Transverse colon (tissue), 3 donors: ENCODE results near the gene TEKT2.

Experiments
- EP300 ChIP-seq: sonication (generic); formaldehyde crosslinking; IDR thresholded peaks from one replicate; pipeline ENCODE4 v1.6.1; 2017; ENCODE audit warnings: antibody characterized with exemption, low read depth
- TF ChIP-seq, protein P1 (sequence below), 5 experiments: fragments of 200-600 bp in 3 of 5; fragments of 450-650 bp in 2 of 5; sonication (generic) in 3 of 5; IDR thresholded peaks; 1 replicate in 2 of 5; 2 replicates in 3 of 5; pipeline ENCODE4 v1.5.1; 2016 to 2017; ENCODE audit warnings: antibody characterized with exemption in 5 of 5, inconsistent platforms in 3 of 5, mild to moderate bottlenecking in 2 of 5, moderate library complexity in 1 of 5

DNA sequence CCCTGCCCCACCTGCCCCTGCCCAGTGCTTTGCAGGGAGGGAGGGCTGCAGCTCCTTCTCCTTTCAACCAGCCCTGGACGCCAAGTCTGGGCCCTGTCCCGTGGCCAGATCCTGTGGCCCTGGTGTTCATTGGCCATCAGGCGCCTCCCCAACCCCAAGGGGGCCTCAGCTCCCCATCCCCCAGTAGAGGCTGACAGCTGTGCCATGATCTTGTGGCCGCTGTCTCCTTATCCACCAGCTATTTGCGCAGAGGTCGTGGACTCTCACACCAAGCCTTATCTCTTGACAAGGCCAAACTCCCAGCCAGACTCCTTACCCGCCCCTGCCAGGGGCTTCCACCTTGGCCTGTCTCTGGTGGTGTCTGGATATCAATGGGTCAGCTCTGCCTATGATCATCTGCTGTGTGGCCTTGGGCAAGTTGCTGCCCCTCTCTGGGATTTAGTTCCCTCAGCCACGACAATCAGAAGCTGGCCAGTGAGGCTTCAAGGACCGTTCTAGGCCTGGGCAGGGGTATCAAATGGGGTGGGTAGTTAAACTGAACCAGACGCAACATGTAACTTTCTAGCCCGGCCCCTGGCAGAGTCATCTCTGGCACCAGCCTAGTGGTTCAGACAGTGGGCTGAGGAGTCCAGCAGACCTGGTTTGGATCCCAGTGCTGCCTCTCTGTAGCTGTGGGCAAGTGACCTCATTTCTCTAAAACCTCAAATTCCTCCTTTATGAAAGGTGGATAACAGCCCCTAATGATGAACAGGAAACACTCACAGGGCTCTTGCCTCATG, 44.4 kb downstream of the TEKT2 start:
- TF ChIP-seq, protein P1, sequence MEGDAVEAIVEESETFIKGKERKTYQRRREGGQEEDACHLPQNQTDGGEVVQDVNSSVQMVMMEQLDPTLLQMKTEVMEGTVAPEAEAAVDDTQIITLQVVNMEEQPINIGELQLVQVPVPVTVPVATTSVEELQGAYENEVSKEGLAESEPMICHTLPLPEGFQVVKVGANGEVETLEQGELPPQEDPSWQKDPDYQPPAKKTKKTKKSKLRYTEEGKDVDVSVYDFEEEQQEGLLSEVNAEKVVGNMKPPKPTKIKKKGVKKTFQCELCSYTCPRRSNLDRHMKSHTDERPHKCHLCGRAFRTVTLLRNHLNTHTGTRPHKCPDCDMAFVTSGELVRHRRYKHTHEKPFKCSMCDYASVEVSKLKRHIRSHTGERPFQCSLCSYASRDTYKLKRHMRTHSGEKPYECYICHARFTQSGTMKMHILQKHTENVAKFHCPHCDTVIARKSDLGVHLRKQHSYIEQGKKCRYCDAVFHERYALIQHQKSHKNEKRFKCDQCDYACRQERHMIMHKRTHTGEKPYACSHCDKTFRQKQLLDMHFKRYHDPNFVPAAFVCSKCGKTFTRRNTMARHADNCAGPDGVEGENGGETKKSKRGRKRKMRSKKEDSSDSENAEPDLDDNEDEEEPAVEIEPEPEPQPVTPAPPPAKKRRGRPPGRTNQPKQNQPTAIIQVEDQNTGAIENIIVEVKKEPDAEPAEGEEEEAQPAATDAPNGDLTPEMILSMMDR (IDR thresholded peaks at IDR 0.05) = no peak
- no peak for TF ChIP-seq EP300
